Measurements from ENCODE around the gene KAT6B. TPM values are rescaled to one million over a fixed set of nuclear protein-coding genes. Genes with fewer than 3 reads are reported as not detected.

KAT6B gene
- total and polyA plus RNA-seq, 7 donors: 5.8 to 77.0 (median 49.9) TPM

- intact Hi-C loops (cut with DNase I): no loop called here
- TF ChIP-seq POLR2AphosphoS5 (IDR thresholded peaks at IDR 0.05) (no peak), EP300 (IDR thresholded peaks at IDR 0.05) (no peak), CTCF (IDR thresholded peaks at IDR 0.05) (no peak), POLR2A (IDR thresholded peaks at IDR 0.05) (no peak)
- no peak for DNase-seq
- H3K27me3 ChIP-seq: no peaks in the 10 kb centered on the region
- WGBS, 2 donors: 13 to 70% methylated on average over 1 of the region's 1 CpG
- H3K27ac ChIP-seq: no peak overlapping the region
- H3K36me3 ChIP-seq: no peaks in the 10 kb centered on the region
- H3K9me3 ChIP-seq: no peaks in the 10 kb centered on the region
- H3K4me1 ChIP-seq: peaks cover 0 to 32% (median 30%) of the 10 kb centered on the region in 4 donors
- H3K4me3 ChIP-seq: no peak overlapping the region
These were observed 121.5 kb downstream of the KAT6B start for GRCh38 chr10:74947781-74948401.

- H3K4me3 ChIP-seq: no peak overlapping the region
- peaks cover 0 to 38% (median 33%) of the 10 kb centered on the region in 4 donors for H3K4me1 ChIP-seq
- H3K36me3 ChIP-seq: no peaks in the 10 kb centered on the region
- no peaks in the 10 kb centered on the region for H3K27me3 ChIP-seq
- no peak overlapping the region for H3K27ac ChIP-seq
- intact Hi-C loops (cut with DNase I): no loop called here
- TF ChIP-seq EP300 (IDR thresholded peaks at IDR 0.05) (no peak), POLR2AphosphoS5 (IDR thresholded peaks at IDR 0.05) (no peak), POLR2A (IDR thresholded peaks at IDR 0.05) (no peak), CTCF (IDR thresholded peaks at IDR 0.05) (no peak)
- H3K9me3 ChIP-seq: no peaks in the 10 kb centered on the region
- 33 to 49% methylated on average over 5 of the region's 5 CpGs for WGBS, 2 donors
- no peak for DNase-seq
These were observed 122.8 kb downstream of the KAT6B start for GRCh38 chr10:74949034-74949832.

- Histone ChIP-seq H3K27me3 (no peaks in the 10 kb centered on the region), H3K27ac (no peak overlapping the region), H3K9me3 (no peaks in the 10 kb centered on the region), H3K4me3 (no peak overlapping the region), H3K4me1 (peaks cover 0 to 38% (median 33%) of the 10 kb centered on the region in 4 donors), H3K36me3 (no peaks in the 10 kb centered on the region)
- TF ChIP-seq POLR2AphosphoS5 (IDR thresholded peaks at IDR 0.05): no peak
- TF ChIP-seq EP300 (IDR thresholded peaks at IDR 0.05): no peak
- no peak for TF ChIP-seq POLR2A (IDR thresholded peaks at IDR 0.05)
- TF ChIP-seq CTCF (IDR thresholded peaks at IDR 0.05): no peak
- intact Hi-C loops (cut with DNase I): no loop called here
- no peak for DNase-seq
- WGBS, 2 donors: 77 to 87% methylated on average over 8 of the region's 8 CpGs
These were observed 123.7 kb downstream of the KAT6B start for GRCh38 chr10:74949843-74950765.

GRCh38 chr10:74953214-74953613, 126.8 kb downstream of the KAT6B start:
- WGBS, 2 donors: 44 to 70% methylated on average over 2 of the region's 2 CpGs
- no peaks in the 10 kb centered on the region for H3K9me3 ChIP-seq
- H3K27me3 ChIP-seq: no peaks in the 10 kb centered on the region
- H3K4me3 ChIP-seq: no peak overlapping the region
- no peak for DNase-seq
- H3K36me3 ChIP-seq: no peaks in the 10 kb centered on the region
- TF ChIP-seq EP300 (IDR thresholded peaks at IDR 0.05) (no peak), POLR2AphosphoS5 (IDR thresholded peaks at IDR 0.05) (no peak), POLR2A (IDR thresholded peaks at IDR 0.05) (no peak), CTCF (IDR thresholded peaks at IDR 0.05) (no peak)
- intact Hi-C loops (cut with DNase I): no loop called here
- H3K27ac ChIP-seq: peak overlapping the region in 1 of 4 donors; percentile 4
- peaks cover 0 to 43% (median 36%) of the 10 kb centered on the region in 4 donors for H3K4me1 ChIP-seq

All from sigmoid colon (tissue), 7 donors.